ENCODE measurements around the gene RER1. TPM values are rescaled to one million over a fixed set of nuclear protein-coding genes. Genes with fewer than 3 reads are reported as not detected.

RER1 gene
- total RNA-seq, 2 donors from 2014 or later, result 191 to 221 TPM

GRCh38 chr1:2447276-2448097, 55.8 kb downstream of the RER1 start:
- DNase-seq (no peak), ATAC-seq (no peak)

GRCh38 chr1:2448098-2448445, 56.4 kb downstream of the RER1 start:
- intact Hi-C loops (cut with DNase I, micrococcal nuclease), result no loop called here
- ATAC-seq (peak; percentile 66), DNase-seq (no peak)

More at GRCh38 chr1:2447276-2448097, 55.8 kb downstream of the RER1 start:
- intact Hi-C loops (cut with DNase I, micrococcal nuclease), result no loop called here

GRCh38 chr1:2449636-2450454, 58.2 kb downstream of the RER1 start:
- ATAC-seq (no peak), DNase-seq (no peak)
- intact Hi-C loops (cut with DNase I, micrococcal nuclease), result no loop called here

- DNase-seq, result no peak
- ATAC-seq, result no peak
- intact Hi-C loops (cut with DNase I, micrococcal nuclease), result no loop called here
Measured at GRCh38 chr1:2451741-2452140, 60.1 kb downstream of the RER1 start.

GRCh38 chr1:2452201-2452931, 60.7 kb downstream of the RER1 start:
- DNase-seq (no peak), ATAC-seq (no peak)
- intact Hi-C loops (cut with DNase I, micrococcal nuclease), result no loop called here

GRCh38 chr1:2452932-2453315, 61.3 kb downstream of the RER1 start:
- DNase-seq (no peak), ATAC-seq (no peak)
- intact Hi-C loops (cut with DNase I, micrococcal nuclease), result no loop called here

GRCh38 chr1:2454227-2454626, 62.6 kb downstream of the RER1 start:
- no peak for ATAC-seq
- no peak for DNase-seq
- intact Hi-C loops (cut with DNase I, micrococcal nuclease), result no loop called here

Other genes with a start within 250 kb of the RER1 start
- 10 to 100 TPM; 28.5 to 32.6 TPM for gene FAAP20, start 197.1 kb upstream of the RER1 start, total RNA-seq
- 10 to 100 TPM; 30.2 to 35.5 TPM for gene SKI, start 163.5 kb upstream of the RER1 start, total RNA-seq
- 10 to 100 TPM; 11.0 to 15.2 TPM for gene MORN1, start 287 bp upstream of the RER1 start, total RNA-seq
- gene PEX10, start 20.7 kb downstream of the RER1 start, total RNA-seq, result 10 to 100 TPM; 17.8 to 19.9 TPM
- gene PLCH2, start 84.4 kb downstream of the RER1 start, total RNA-seq, result 1 to 10 TPM; 3.6 to 4.6 TPM
- 10 to 100 TPM; 29.4 to 32.6 TPM for gene PANK4, start 134.8 kb downstream of the RER1 start, total RNA-seq
- 1 to 10 TPM; 2.7 to 6.2 TPM for gene HES5, start 138.4 kb downstream of the RER1 start, total RNA-seq
- 100 to 1,000 TPM; 142 to 178 TPM for gene TNFRSF14, start 164.5 kb downstream of the RER1 start, total RNA-seq
- gene PRXL2B, start 194.9 kb downstream of the RER1 start, total RNA-seq, result 10 to 100 TPM; 73.9 to 86.3 TPM
- 10 to 100 TPM in 1 of 2 donors, 1 to 10 TPM in 1; 7.8 to 11.5 TPM for gene MMEL1, start 241.2 kb downstream of the RER1 start, total RNA-seq

All from left colon (tissue), 2 donors.